MM.1S (cell line): Measurements from ENCODE around the gene MYOF.

Experiments
- EZH2 ChIP-seq: fragments of 300-600 bp; sonication (generic); optimal IDR thresholded peaks from 2 replicates; pipeline ENCODE3; 2017; ENCODE audit warnings: low read depth, mild to moderate bottlenecking, antibody characterized with exemption, low read length, mixed read lengths
- EZH2phosphoT487 ChIP-seq: fragments of 300-600 bp; sonication (generic); IDR thresholded peaks from 2 replicates; pipeline ENCODE4 v1.6.1; 2018; ENCODE audit warnings: antibody characterized with exemption, low read length
- TF ChIP-seq, protein P1 (sequence below): fragments of 300-600 bp; sonication (generic); IDR thresholded peaks from 2 replicates; pipeline ENCODE4 v1.5.1; 2016; ENCODE audit warnings: antibody characterized with exemption, low read length, mixed read lengths

DNA sequence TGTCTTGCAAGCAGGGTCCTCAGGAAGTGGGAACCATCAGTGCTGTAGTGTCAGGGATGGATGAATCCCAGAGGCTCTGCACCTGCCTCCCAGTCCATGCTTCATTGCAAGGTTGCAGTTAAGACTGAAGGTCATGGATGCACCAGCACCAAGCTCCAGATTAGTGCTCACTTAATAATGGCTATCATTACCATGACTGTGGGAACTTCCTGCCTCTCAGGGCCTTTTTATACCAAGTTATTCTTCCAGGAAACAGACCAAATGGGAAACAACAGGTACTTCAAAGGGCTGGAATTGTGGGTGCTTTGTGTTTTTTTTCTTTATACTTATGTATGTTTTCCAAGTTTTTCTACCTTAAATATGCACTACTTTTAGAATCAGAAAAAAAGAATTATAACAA, 210.8 kb downstream of the MYOF start:
- TF ChIP-seq EZH2 (no peak), EZH2phosphoT487 (no peak)
- TF ChIP-seq, protein P1, sequence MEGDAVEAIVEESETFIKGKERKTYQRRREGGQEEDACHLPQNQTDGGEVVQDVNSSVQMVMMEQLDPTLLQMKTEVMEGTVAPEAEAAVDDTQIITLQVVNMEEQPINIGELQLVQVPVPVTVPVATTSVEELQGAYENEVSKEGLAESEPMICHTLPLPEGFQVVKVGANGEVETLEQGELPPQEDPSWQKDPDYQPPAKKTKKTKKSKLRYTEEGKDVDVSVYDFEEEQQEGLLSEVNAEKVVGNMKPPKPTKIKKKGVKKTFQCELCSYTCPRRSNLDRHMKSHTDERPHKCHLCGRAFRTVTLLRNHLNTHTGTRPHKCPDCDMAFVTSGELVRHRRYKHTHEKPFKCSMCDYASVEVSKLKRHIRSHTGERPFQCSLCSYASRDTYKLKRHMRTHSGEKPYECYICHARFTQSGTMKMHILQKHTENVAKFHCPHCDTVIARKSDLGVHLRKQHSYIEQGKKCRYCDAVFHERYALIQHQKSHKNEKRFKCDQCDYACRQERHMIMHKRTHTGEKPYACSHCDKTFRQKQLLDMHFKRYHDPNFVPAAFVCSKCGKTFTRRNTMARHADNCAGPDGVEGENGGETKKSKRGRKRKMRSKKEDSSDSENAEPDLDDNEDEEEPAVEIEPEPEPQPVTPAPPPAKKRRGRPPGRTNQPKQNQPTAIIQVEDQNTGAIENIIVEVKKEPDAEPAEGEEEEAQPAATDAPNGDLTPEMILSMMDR: no peak
